CD4-positive, alpha-beta T cell treated with Interleukin-15 for 1 hour (primary cell): ENCODE data around the gene PTEN.
A peak's percentile ranks its signal among the peaks of the same experiment; 100 is the strongest.
"Not testable (repeated sequence)": the region's sequence is repeated elsewhere in the genome, so short reads cannot be mapped to it uniquely, and the experiment has no call there.

ENCODE experiments used
- DNase-seq: peaks from one replicate; pipeline ENCODE4 v3.0.0-alpha.2; 2020

The PTEN gene

DNA sequence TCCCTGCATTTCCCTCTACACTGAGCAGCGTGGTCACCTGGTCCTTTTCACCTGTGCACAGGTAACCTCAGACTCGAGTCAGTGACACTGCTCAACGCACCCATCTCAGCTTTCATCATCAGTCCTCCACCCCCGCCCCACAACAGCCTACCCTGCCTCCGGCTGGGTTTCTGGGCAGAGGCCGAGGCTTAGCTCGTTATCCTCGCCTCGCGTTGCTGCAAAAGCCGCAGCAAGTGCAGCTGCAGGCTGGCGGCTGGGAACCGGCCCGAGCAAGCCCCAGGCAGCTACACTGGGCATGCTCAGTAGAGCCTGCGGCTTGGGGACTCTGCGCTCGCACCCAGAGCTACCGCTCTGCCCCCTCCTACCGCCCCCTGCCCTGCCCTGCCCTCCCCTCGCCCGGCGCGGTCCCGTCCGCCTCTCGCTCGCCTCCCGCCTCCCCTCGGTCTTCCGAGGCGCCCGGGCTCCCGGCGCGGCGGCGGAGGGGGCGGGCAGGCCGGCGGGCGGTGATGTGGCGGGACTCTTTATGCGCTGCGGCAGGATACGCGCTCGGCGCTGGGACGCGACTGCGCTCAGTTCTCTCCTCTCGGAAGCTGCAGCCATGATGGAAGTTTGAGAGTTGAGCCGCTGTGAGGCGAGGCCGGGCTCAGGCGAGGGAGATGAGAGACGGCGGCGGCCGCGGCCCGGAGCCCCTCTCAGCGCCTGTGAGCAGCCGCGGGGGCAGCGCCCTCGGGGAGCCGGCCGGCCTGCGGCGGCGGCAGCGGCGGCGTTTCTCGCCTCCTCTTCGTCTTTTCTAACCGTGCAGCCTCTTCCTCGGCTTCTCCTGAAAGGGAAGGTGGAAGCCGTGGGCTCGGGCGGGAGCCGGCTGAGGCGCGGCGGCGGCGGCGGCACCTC is at the start of gene PTEN, which contains the start of gene KLLN:
Gene PTEN, plus strand, starts transcription at position 573 of the 891 bp plus-strand sequence. CDS start 845 bp downstream, outside the sequence.
Gene KLLN, minus strand, starts transcription at position 481 of the 891 bp plus-strand sequence. CDS start 1,046 bp downstream, outside the sequence.
- DNase-seq = peak; percentile 83

DNA sequence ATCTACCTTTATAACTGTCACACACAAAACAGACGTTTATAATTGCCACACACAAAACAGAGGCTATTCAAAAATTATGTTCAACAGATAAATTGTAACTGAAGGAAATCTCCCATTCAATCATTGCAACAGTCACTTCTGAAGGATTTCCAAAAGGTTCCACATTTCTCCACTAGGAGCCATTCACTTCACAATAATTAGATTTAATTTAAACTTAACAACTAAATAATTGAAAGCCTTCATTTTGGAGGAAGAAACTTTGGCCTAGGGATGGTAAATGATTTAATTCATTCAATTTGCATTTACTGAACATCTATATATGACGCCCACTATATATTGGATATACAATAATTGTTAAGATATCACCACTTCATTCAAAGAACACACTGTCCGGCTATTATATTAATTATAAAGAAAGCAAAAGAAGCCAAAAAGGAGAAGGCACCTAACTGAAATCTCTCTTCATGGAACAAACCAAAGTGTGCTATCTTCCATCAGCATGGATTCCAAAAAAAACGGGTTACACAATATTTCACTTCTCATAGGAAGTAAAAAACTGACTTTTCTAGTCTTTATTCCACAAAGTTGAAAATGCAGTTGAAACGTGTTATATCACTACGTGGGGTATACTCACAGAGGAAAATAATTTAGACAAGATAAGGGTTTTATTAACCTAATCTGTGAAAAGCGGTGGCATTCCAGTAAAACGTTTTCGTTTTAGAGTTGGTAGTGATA is 47.1 kb upstream of the PTEN start:
- no peak for DNase-seq

DNA sequence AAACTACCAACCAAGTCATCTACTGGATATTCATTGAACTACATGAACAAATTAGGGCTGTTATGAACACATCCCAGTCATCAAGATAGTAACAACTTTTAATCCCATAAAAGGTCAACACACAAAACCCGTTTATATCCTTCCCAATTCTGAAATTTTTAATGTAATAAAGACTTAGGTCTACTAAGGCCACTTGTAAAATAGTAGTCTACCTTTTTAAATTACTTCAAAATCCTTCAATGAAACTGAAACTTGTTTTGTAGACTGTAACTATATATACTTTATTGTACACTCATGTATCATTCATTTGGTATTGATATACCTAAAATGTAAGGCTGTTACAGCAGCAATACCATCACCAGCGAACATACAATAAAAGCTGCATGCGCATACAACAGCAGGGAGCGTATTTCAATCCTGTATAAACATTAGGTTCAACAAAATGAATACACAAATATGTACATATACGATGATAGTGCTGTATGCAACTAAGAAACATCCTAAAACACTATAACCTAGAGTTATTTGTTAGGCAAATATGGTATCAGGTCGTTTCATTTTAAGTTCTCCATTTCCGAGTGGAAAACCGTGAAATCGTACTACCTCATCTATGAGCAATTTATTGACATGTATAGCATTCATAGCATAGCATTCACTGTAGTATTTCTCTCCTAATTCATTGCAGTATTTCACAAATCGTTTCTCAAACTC is 46.4 kb upstream of the PTEN start:
- no peak for DNase-seq

DNA sequence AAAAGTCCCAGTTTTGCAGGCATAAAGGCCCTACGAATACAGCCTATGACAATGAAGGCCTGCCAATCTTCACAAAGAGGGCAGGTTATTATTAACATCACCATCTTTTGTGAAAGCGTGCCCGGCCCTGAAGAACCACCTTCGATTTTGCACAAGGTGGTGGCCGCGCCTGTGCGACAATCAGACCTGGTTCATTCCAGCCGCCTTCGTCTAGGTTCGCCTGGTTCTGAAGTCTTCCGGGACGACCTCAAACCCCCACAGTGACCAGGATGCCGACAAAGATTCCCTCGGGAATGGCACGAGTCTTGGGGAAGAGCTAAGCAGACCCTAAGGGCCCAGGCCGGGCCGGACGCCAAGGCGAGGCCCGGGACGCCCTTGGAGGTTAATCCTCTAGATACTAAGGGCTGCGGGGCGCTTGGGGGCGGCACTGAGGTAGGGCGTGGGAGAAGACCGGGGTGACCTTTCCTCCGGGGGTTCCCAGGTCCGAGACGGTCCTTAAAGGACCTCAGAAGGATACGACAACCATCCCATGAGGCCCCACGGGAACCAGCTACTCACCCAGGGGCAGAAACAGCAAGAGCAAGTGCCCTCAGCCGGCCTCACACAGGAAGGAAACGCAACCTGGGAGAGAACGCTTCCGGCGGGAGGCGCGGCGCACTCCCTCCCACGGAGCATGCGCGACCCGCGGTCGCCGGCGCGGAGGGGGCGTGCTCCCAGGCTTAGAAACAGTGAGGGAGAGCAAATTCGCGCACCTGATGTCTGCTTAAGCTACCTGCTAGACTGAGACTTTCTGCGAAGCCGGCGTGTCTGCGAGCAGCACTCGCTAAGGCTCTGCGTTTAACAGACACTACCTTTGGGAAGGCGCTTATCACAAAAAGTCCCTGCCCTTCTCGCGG is 45.6 kb upstream of the PTEN start, which contains the start of gene ATAD1:
Gene ATAD1, minus strand, starts transcription at position 618 of the 896 bp plus-strand sequence. CDS start 3,627 bp downstream, outside the sequence.
- peak; percentile 90 for DNase-seq

DNA sequence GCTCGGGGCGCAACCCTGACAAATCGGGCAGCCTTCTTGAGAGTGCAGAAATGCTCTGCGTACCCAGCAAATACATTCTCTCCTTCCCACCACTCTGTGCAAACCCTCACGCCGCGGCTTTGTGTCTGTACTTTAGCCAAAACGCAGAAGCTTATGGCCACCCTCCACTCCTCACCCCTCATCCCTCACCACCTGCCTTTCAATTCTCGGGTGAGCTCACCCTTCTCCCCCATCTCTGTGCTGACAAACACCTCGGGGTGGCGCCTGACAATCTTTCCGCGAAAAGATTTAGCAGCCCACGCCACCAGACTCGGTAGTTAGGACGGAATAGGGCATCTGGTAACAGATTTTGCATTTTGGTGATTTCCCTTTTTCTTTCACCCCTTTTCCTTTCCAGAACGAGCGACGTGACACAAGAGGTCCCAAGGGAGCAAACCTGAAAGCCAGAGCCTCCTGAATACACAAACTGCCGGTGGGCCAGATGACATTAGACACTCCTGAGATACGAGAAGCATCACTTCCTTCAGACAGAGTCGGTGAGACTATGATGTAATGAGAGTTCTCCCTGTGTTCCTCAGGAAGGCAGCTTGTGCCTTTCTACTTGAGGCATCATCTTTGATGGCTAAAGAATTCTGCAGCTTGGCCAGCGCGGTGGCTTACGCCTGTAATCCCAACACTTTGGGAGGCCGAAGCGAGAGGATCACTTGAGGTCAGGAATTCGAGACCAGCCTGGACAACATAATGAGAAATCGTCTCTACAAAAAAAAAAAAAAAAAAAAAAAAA is 44.7 kb upstream of the PTEN start:
- peak; percentile 64 for DNase-seq

DNA sequence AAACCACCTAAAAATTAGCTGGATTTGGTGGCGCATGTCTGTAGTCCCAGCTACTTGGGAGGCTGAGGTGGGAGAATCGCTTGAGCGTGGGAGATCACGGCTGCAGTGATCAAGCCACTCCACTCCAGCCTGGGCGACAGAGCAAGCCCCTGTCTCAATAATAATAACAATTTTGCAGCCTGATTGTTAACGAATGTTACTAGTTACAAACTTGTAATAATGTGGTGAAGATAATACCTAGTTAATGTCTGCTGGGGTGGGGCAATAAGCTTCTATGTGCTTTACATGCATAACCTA is 44.2 kb upstream of the PTEN start:
- DNase-seq = no peak

DNA sequence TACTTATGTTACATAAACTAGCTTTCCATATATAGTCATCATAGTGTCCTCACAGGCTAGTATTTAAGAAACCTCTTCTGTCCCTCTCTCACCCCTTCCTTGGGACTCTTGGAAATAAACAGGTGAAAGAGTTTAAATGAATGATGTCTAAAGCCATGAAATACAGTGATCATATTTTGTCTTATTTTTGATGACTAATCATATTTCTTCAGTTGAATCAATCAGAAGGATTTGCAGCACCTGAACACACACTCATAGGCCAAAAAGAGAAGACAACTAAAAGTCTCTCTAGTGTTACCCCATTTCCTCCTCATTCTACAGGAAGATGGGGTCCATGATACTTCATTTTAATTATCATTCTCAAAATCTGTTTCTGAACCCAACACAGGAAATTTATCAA is 36.8 kb upstream of the PTEN start:
- no peak for DNase-seq

DNA sequence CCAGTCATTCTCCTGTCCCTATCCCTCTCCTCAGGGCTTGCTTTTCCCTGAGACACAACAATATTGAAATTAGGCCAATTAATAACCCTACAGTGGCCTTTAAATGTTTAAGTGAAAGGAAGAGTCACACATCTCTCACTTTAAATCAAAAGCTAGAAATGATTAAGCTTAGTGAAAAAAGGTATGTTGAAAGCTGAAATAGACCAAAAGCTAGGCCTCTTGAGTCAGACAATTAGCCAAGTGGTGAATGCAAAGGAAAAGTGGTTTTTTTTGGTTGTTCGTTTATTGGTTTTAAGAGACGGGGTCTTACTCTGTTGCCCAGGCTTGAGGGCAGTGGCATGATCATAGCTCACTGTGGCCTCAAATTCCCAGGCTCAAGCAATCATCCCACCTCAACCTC is 35.7 kb upstream of the PTEN start:
- no peak for DNase-seq

DNA sequence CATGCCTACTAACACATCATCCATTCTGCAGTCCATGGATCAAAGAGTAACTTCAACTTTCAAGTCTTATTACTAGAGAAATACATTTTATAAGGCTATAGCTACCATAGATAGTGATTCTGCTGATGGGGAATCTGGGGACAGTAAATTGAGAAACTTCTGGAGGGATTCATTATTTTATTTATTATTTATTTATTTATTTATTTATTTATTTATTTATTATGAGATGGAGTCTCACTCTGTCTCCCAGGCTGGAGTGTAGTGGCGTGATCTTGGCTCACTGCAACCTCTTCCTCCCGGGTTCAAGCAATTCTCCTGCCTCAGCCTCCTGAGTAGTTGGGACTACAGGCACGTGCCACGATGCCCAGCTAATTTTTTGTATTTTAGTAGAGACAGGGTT is 34.4 kb upstream of the PTEN start:
- DNase-seq = not testable (repeated sequence)

DNA sequence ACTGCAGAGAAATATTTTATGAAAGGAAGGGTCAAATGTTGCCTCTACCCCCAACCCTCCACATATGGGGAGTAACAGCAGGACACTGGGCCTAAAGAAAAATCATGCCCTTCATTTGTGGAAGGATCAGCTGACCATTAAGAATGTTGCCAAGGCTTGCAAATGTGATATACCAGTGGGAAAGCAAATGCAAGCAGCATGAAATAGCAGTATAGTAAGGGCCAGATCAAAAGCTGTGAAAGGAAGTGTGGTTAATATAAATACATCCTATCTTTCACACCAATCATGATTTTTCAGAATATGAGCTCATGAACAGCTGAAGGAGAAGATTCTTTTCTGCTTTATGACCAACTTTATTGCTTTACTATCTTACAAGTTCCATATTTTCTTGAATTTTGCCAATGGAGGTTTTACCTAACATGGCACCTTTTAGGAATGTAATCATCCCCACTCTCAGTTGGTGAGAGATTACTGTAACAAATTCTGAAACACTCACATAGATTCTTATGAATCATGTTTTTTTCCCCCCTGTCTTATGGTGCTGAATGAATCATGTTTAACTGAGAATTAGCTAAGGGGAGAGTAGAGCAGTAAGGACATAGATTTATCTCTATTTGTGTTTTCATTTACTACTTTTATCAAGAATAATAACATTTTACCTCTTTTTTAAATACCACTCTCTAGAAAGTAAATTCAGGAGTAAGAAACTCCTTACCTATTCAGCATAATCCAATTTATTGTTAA is 33.3 kb upstream of the PTEN start:
- no peak for DNase-seq

DNA sequence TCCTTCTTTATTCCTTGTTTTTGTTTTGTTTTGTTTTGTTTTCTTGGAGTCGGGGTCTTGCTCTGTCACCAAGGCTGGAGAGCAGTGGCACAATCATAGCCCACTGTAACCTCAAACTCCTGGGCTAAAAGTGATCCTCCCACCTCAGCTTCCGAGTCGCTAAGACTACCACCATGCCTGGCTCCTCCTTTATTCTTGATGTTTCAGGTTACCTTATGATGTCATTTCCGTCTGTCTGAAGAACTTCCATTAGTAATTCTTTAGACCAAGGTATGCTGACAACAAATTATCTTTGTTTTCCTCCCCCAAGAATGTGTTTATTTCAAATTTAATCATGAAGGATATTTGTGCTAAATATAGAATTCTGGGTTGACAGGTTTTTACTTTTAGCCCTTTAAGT is 27.3 kb upstream of the PTEN start:
- DNase-seq = no peak

DNA sequence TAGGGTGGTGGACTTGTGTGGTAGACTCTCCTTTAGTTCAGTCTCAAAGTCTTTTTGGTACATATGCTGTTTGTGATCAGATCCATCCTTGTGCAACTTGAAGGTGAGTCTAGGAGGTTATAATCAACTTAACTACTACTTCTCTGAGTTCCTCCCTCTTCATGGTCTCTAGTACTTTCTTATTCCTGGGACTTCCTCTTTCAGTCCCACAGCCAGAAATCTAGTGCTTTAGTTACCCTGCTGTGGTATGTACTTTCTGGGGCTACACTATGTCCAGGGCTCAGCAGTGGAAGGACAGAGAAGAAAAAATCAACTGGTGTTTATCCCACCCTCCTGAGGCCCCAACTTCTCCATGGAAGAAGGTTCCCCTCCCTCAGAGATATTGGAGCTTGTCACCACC is 26.0 kb upstream of the PTEN start:
- no peak for DNase-seq

DNA sequence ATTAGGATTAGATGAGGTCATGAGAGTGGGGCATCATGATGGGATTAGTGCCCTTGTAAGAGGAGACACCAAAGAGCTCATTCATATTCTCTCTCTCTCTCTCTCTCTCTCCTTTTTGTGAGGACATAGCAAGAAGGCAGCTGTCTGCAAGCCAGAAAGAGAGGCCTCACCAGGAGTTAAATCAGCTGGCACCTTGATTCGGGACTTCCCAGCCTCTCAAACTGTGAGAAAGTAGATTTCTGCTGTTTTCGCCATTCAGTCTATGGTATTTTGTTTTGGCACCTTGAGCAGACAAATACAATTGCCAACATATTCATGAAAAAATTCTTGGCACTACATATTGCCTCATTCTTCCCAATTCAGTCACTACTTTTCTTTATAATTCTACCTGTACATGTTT is 24.8 kb upstream of the PTEN start:
- DNase-seq = no peak

DNA sequence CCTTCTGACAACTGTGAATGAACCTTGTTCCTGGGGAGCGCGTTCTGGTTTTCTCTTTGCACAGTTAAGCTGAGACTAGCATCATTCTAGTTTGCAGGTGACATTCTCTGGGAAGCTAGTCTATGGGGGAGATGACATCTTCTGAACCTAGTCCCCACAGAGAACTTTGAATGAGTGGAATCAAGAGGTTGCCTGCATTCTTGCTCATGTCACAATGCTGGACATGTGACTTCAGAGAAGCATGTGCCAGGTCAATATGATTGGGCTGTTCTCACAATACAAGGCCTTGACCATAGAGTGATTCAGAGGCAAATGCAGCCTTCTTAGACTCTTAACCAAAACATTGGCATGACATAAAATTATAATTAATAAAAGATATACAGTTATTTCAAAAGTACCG is 22.2 kb upstream of the PTEN start:
- no peak for DNase-seq

DNA sequence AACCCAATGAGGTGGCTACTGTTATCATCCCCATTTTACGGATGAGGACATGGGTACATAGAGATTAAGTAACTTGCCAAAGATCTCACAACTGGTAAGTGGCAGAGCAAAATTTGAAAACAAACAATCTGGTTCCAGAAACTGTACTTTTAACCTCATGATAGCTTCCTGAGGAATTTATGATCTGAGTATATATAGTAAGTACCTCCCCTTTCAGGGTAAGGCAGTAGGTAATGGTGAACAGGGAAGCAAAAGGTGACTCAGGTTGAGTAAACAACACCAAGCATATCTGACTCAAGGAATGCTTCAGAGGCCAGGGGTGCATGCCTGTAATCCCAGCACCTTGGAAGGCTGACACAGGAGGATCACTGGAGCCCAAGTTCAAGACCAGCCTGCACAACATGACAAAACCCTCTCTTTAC is 21.2 kb upstream of the PTEN start:
- DNase-seq = no peak

DNA sequence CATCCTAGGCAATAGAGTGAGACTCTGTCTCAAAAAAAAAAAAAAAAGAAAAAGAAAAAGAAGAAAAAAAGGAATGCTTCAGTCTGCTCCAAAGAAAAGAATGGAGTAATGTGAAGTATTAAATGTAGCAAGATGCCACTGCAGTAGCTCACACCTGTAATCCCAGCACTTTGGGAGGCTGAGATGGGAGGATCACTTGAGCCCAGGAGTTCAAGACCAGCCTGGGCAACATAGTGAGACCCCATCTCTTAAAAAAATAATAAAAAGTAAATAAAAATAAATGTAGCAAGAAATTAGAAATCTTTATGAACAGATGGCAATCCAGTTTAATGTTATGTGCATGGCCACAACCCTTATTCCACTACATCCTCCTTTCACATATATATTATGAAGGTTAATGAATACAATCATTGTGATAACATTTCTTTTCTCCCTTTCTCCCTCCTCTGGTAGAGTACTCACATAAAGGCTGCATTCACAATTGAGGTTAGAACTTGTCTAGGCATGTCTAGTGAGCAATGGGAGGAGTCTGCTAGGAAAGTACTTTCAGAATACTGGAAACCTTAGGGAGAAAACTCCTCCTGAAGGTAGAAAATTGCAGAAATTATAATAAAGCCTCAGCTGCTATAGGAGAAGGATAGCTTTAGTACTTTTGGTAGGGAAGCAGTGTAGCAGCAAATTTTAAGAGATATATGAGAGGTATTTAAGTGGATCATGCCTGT is 20.5 kb upstream of the PTEN start:
- no peak for DNase-seq

DNA sequence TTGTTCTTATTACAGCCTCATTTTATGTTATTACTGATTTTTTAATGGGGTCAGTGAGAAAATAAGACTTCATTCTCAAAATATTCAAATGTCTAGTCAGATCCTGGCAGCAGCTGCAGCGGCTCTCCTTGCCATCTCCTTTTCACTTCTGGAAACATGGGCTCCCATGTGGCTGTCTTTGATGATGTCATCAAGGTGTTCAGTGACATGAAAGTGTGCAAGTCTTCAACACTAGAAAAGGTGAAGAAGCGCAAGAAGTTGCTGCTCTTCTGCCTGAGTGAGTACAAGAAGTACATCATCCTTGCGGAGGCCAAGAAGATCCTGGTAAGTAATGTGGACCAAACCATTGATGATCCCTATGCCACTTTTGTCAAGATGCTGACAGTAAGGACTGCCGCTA is 19.7 kb upstream of the PTEN start:
- no peak for DNase-seq

DNA sequence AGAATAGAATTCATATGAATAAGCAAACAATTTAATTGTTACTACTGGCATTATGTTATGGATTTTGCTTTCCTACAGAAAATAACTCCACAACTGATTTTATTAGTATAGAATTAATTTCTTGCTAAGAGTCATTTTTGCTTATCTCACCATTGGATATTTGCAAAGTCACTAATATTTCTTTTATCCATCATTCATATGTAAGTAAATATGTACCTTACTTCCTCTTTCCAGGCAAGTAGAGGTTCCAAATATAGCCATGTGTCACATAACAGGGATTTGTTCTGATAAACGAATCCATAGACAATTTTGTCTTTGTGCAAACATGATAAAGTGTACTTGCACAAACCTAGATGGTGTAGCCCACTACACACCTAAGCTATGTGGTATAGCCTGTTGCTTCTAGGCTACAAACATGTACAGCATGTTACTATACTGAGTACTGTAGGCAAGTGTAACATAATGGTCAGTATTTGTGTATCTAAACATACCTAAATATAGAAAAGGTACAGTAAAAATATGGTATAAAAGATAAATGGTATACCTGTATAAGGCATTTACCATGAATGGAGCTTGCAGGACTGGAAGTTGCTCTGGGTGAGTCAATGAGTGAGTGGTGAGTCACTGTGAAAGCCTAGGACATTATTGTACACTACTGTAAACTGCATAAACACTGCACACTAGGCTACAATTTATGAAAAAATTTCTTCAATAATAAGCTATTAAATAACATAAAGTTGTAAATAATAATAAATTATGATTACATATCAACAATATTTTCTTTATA is 18.4 kb upstream of the PTEN start:
- DNase-seq = no peak

DNA sequence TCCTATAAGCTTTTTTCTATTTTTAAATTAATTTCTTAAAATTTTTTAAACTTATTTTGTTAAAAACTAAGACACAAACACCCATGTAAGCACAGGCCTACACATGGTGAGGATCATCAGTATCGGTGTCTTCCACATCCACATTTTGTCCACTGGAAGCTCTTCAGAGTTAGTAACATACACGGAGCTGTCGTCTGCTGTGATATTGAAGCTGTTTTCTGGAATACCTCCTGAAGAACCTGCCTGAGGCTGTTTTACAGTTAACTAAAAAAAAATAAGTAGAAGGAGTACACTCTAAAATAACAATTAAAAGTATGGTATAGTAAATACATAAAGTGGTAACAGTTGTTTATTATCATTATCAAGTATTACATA is 17.8 kb upstream of the PTEN start:
- no peak for DNase-seq
